GM19035 (cell line): ENCODE measurements around the gene MMP25.
A peak's percentile ranks its signal among the peaks of the same experiment; 100 is the strongest.
"Not testable (repeated sequence)": the region's sequence is repeated elsewhere in the genome, so short reads cannot be mapped to it uniquely, and the experiment has no call there.

Experiments
- ATAC-seq: cut with Tn5 transposase; IDR thresholded peaks from one replicate; pipeline ENCODE4 v1.9.1; 2021; ENCODE audit not compliant: unreplicated experiment

Gene MMP25

GRCh38 chr16:3071655-3072054 is 25.3 kb downstream of the MMP25 start:
- ATAC-seq, result no peak

- not testable (repeated sequence) for ATAC-seq
These were observed 25.8 kb downstream of the MMP25 start for GRCh38 chr16:3072148-3072547.

GRCh38 chr16:3072576-3073263 is 26.4 kb downstream of the MMP25 start:
- ATAC-seq, result not testable (repeated sequence)

- ATAC-seq, result no peak
These were observed 27.1 kb downstream of the MMP25 start for GRCh38 chr16:3073448-3073847.

- peak; percentile 75 for ATAC-seq
These were observed 28.6 kb downstream of the MMP25 start for GRCh38 chr16:3074860-3075522.

GRCh38 chr16:3075523-3075915 is 29.2 kb downstream of the MMP25 start:
- ATAC-seq, result peak; percentile 12

- ATAC-seq, result not testable (repeated sequence)
These were observed 29.6 kb downstream of the MMP25 start for GRCh38 chr16:3075946-3076345.

GRCh38 chr16:3076577-3076976 is 30.2 kb downstream of the MMP25 start:
- ATAC-seq, result no peak

GRCh38 chr16:3080024-3080423 is 33.7 kb downstream of the MMP25 start:
- no peak for ATAC-seq

GRCh38 chr16:3081957-3082356 is 35.6 kb downstream of the MMP25 start:
- ATAC-seq, result not testable (repeated sequence)

GRCh38 chr16:3083408-3083807 is 37.0 kb downstream of the MMP25 start:
- not testable (repeated sequence) for ATAC-seq

- ATAC-seq, result no peak
These were observed 38.1 kb downstream of the MMP25 start for GRCh38 chr16:3084491-3084890.

GRCh38 chr16:3084969-3085670 is 38.8 kb downstream of the MMP25 start:
- ATAC-seq, result no peak

GRCh38 chr16:3085868-3086595 is 39.7 kb downstream of the MMP25 start:
- no peak for ATAC-seq

- no peak for ATAC-seq
These were observed 40.4 kb downstream of the MMP25 start for GRCh38 chr16:3086596-3087242.

- no peak for ATAC-seq
These were observed 41.2 kb downstream of the MMP25 start for GRCh38 chr16:3087243-3088235.

- no peak for ATAC-seq
These were observed 42.1 kb downstream of the MMP25 start for GRCh38 chr16:3088450-3088849.

- ATAC-seq, result no peak
These were observed 42.8 kb downstream of the MMP25 start for GRCh38 chr16:3088925-3089716.
